HG03378 (cell line): ENCODE data around the gene HYDIN.
A peak's percentile ranks its signal among the peaks of the same experiment; 100 is the strongest.

ENCODE experiments used
- ATAC-seq: cut with Tn5 transposase; IDR thresholded peaks from one replicate; pipeline ENCODE4 v1.9.1; 2021; ENCODE audit warnings: mild to moderate bottlenecking, moderate library complexity; ENCODE audit not compliant: unreplicated experiment

HYDIN gene

GRCh38 chr16:70793851-70794502 lies 436.5 kb downstream of the HYDIN start:
- no peak for ATAC-seq

- ATAC-seq, result no peak
These were observed 439.7 kb downstream of the HYDIN start for GRCh38 chr16:70790815-70791214.

- no peak for ATAC-seq
These were observed 440.7 kb downstream of the HYDIN start for GRCh38 chr16:70789595-70790447.

- no peak for ATAC-seq
These were observed 441.6 kb downstream of the HYDIN start for GRCh38 chr16:70788668-70789594.

GRCh38 chr16:70786020-70786755 lies 444.3 kb downstream of the HYDIN start:
- ATAC-seq, result no peak

GRCh38 chr16:70784692-70785555 lies 445.6 kb downstream of the HYDIN start:
- no peak for ATAC-seq

GRCh38 chr16:70782237-70782636 lies 448.3 kb downstream of the HYDIN start:
- ATAC-seq, result no peak

- ATAC-seq, result no peak
These were observed 448.7 kb downstream of the HYDIN start for GRCh38 chr16:70781800-70782199.

- no peak for ATAC-seq
These were observed 450.0 kb downstream of the HYDIN start for GRCh38 chr16:70780546-70780945.

- ATAC-seq, result no peak
These were observed 451.2 kb downstream of the HYDIN start for GRCh38 chr16:70779361-70779760.

- ATAC-seq, result no peak
These were observed 451.6 kb downstream of the HYDIN start for GRCh38 chr16:70778901-70779309.

GRCh38 chr16:70777973-70778406 lies 452.5 kb downstream of the HYDIN start:
- ATAC-seq, result no peak

- ATAC-seq, result no peak
These were observed 453.0 kb downstream of the HYDIN start for GRCh38 chr16:70777496-70777895.

- no peak for ATAC-seq
These were observed 455.1 kb downstream of the HYDIN start for GRCh38 chr16:70775399-70775798.

- ATAC-seq, result no peak
These were observed 456.3 kb downstream of the HYDIN start for GRCh38 chr16:70774261-70774660.

- no peak for ATAC-seq
These were observed 458.0 kb downstream of the HYDIN start for GRCh38 chr16:70772493-70772892.

GRCh38 chr16:70770626-70771552 lies 459.6 kb downstream of the HYDIN start:
- peak; percentile 60 for ATAC-seq

- no peak for ATAC-seq
These were observed 460.3 kb downstream of the HYDIN start for GRCh38 chr16:70770291-70770625.

- ATAC-seq, result no peak
These were observed 460.8 kb downstream of the HYDIN start for GRCh38 chr16:70769761-70770160.
